ENCODE results near the gene MAPRE3. TPM values are rescaled to one million over a fixed set of nuclear protein-coding genes. Genes with fewer than 3 reads are reported as not detected.

MAPRE3 gene
- total and polyA plus RNA-seq, 9 of the 15 experiments (the other 6 are each of a cell fraction or from before 2014, with no cell fraction given), result 0.70 to 43.2 (median 12.6) TPM

DNA sequence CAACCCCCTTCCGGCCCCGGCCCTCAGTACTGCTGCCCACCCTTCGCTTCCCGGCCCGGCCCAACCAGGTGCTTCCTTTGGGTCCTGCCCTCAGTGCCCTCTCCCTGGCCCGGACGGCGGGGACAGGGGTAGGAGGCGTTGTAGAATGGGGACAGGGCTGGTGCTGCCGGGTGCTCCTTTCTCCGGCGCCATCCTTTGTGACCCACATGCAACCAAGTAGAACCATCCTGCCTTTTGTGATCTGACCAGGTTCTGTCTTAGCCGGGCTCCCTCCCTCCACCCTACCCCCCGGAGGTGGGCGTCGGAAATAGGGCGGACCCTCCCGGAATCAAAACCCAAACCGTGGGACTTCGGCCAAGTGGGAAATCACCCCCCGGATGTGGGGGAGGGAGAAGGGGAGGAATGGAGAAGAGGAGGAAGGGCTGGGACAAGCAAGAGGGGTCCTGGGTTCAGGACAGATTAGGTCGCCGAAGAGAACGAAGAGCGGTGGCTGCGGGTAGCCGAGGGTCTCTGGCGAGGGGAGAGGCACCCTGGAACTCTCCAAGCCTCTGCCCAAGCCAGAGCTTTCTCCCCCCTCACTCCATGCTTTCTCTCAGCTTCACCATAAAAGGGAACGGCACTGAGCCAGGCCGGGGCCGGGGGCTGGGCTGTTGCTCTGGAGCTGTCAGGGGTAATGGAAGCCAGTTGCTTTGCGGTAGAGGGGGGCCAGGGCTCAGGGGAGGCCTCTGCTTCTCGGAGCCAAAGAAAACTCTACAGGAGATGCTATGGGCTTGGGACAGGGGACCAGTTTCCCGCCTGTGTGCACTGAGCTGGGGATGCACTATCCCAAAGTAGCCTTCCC, 101.8 kb downstream of the MAPRE3 start (continued):
- TF ChIP-seq, protein P1, sequence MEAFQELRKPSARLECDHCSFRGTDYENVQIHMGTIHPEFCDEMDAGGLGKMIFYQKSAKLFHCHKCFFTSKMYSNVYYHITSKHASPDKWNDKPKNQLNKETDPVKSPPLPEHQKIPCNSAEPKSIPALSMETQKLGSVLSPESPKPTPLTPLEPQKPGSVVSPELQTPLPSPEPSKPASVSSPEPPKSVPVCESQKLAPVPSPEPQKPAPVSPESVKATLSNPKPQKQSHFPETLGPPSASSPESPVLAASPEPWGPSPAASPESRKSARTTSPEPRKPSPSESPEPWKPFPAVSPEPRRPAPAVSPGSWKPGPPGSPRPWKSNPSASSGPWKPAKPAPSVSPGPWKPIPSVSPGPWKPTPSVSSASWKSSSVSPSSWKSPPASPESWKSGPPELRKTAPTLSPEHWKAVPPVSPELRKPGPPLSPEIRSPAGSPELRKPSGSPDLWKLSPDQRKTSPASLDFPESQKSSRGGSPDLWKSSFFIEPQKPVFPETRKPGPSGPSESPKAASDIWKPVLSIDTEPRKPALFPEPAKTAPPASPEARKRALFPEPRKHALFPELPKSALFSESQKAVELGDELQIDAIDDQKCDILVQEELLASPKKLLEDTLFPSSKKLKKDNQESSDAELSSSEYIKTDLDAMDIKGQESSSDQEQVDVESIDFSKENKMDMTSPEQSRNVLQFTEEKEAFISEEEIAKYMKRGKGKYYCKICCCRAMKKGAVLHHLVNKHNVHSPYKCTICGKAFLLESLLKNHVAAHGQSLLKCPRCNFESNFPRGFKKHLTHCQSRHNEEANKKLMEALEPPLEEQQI (IDR thresholded peaks at IDR 0.05), result no peak
- TF ChIP-seq, protein P2, sequence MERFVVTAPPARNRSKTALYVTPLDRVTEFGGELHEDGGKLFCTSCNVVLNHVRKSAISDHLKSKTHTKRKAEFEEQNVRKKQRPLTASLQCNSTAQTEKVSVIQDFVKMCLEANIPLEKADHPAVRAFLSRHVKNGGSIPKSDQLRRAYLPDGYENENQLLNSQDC (CRISPR knock-in tag; IDR thresholded peaks at IDR 0.05), result no peak
- TF ChIP-seq, protein P3, sequence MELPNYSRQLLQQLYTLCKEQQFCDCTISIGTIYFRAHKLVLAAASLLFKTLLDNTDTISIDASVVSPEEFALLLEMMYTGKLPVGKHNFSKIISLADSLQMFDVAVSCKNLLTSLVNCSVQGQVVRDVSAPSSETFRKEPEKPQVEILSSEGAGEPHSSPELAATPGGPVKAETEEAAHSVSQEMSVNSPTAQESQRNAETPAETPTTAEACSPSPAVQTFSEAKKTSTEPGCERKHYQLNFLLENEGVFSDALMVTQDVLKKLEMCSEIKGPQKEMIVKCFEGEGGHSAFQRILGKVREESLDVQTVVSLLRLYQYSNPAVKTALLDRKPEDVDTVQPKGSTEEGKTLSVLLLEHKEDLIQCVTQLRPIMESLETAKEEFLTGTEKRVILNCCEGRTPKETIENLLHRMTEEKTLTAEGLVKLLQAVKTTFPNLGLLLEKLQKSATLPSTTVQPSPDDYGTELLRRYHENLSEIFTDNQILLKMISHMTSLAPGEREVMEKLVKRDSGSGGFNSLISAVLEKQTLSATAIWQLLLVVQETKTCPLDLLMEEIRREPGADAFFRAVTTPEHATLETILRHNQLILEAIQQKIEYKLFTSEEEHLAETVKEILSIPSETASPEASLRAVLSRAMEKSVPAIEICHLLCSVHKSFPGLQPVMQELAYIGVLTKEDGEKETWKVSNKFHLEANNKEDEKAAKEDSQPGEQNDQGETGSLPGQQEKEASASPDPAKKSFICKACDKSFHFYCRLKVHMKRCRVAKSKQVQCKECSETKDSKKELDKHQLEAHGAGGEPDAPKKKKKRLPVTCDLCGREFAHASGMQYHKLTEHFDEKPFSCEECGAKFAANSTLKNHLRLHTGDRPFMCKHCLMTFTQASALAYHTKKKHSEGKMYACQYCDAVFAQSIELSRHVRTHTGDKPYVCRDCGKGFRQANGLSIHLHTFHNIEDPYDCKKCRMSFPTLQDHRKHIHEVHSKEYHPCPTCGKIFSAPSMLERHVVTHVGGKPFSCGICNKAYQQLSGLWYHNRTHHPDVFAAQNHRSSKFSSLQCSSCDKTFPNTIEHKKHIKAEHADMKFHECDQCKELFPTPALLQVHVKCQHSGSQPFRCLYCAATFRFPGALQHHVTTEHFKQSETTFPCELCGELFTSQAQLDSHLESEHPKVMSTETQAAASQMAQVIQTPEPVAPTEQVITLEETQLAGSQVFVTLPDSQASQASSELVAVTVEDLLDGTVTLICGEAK (IDR thresholded peaks at IDR 0.05), result no peak
- TF ChIP-seq, protein P3 (CRISPR knock-in tag; IDR thresholded peaks at IDR 0.05), result no peak
- TF ChIP-seq NFIC (IDR thresholded peaks at IDR 0.05), result peak; percentile 59
- no peak for TF ChIP-seq ZBED1 (IDR thresholded peaks at IDR 0.05)
- TF ChIP-seq, protein P4, sequence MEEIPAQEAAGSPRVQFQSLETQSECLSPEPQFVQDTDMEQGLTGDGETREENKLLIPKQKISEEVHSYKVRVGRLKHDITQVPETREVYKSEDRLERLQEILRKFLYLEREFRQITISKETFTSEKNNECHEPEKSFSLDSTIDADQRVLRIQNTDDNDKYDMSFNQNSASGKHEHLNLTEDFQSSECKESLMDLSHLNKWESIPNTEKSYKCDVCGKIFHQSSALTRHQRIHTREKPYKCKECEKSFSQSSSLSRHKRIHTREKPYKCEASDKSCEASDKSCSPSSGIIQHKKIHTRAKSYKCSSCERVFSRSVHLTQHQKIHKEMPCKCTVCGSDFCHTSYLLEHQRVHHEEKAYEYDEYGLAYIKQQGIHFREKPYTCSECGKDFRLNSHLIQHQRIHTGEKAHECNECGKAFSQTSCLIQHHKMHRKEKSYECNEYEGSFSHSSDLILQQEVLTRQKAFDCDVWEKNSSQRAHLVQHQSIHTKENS (CRISPR knock-in tag; IDR thresholded peaks at IDR 0.05), result no peak
- 0 out of 2 replicates have a peak, but pooled peaks have one; percentile 54 for TF ChIP-seq ZNF76 (CRISPR knock-in tag; IDR thresholded peaks at IDR 0.05; ENCODE audit: borderline replicate concordance)
- TF ChIP-seq, protein P5, sequence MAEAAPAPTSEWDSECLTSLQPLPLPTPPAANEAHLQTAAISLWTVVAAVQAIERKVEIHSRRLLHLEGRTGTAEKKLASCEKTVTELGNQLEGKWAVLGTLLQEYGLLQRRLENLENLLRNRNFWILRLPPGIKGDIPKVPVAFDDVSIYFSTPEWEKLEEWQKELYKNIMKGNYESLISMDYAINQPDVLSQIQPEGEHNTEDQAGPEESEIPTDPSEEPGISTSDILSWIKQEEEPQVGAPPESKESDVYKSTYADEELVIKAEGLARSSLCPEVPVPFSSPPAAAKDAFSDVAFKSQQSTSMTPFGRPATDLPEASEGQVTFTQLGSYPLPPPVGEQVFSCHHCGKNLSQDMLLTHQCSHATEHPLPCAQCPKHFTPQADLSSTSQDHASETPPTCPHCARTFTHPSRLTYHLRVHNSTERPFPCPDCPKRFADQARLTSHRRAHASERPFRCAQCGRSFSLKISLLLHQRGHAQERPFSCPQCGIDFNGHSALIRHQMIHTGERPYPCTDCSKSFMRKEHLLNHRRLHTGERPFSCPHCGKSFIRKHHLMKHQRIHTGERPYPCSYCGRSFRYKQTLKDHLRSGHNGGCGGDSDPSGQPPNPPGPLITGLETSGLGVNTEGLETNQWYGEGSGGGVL (CRISPR knock-in tag; IDR thresholded peaks at IDR 0.05), result no peak
- TF ChIP-seq E2F3 (CRISPR knock-in tag; IDR thresholded peaks at IDR 0.05), result 0 out of 2 replicates have a peak, but pooled peaks have one; percentile 46
- 0 out of 2 replicates have a peak, but pooled peaks have one; percentile 23 for TF ChIP-seq NR4A1 (CRISPR knock-in tag; IDR thresholded peaks at IDR 0.05)
- TF ChIP-seq NR4A1 (tag; IDR thresholded peaks at IDR 0.05), result no peak

Data from K562 (cell line).